WTC11 (cell line): Measurements from ENCODE around the gene ANKRD49. TPM values are rescaled to one million over a fixed set of nuclear protein-coding genes. Genes with fewer than 3 reads are reported as not detected.
A peak's percentile ranks its signal among the peaks of the same experiment; 100 is the strongest.

Experiments
- ATAC-seq: fragments of 200-7000 bp; cut with Tn5 transposase; 2 replicates; pipeline ENCODE4 v1.10.0; 2021; ENCODE audit warnings: mild to moderate bottlenecking, moderate library complexity
- CTCF ChIA-PET: fragments of 300-600 bp; sonication (Branson Sonifier 250); formaldehyde crosslinking; loops from one replicate; lab custom pipeline; 2021; ENCODE audit warnings: antibody characterized with exemption; lab: Charles Lee
- POLR2A ChIA-PET: fragments of 350-600 bp; sonication (Branson Sonifier 250); formaldehyde crosslinking; loops from one replicate; lab custom pipeline; 2021; ENCODE audit warnings: antibody characterized with exemption; lab: Charles Lee
- DNase-seq: peaks from one replicate; pipeline ENCODE4 v3.0.0; 2021; ENCODE audit warnings: low spot score
- H3K27ac Mint-ChIP-seq: 2 replicates; pipeline ENCODE4 v1.8.0; 2021; ENCODE audit warnings: mixed read lengths
- H3K27me3 Mint-ChIP-seq: 2 replicates; pipeline ENCODE4 v1.8.0; 2021; ENCODE audit warnings: low read depth, mild to moderate bottlenecking, moderate library complexity, mixed read lengths
- H3K36me3 Mint-ChIP-seq: 2 replicates; pipeline ENCODE4 v1.8.0; 2021; ENCODE audit warnings: mixed read lengths
- H3K4me1 Mint-ChIP-seq: 2 replicates; pipeline ENCODE4 v1.8.0; 2022; ENCODE audit warnings: mixed read lengths
- H3K4me3 Mint-ChIP-seq: 2 replicates; pipeline ENCODE4 v1.8.0; 2021; ENCODE audit warnings: mild to moderate bottlenecking, moderate library complexity, mixed read lengths
- H3K9me3 Mint-ChIP-seq: 2 replicates; pipeline ENCODE4 v1.8.0; 2021; ENCODE audit warnings: mixed read lengths
- CTCF ChIP-seq: fragments of 200-600 bp; IDR thresholded peaks from 2 replicates; pipeline ENCODE4 v1.8.0; 2022; ENCODE audit warnings: antibody characterized with exemption
- E2F5 ChIP-seq: sonication (generic); formaldehyde crosslinking; IDR thresholded peaks from 2 replicates; pipeline ENCODE4 v1.8.1; 2022; ENCODE audit warnings: mild to moderate bottlenecking, moderate library complexity, missing genetic modification reagents
- ERG ChIP-seq: fragments of 250-450 bp; sonication (Bioruptor Pico); IDR thresholded peaks from 2 replicates; pipeline ENCODE4 v1.8.0; 2021; ENCODE audit warnings: mild to moderate bottlenecking
- ESRRA ChIP-seq: sonication (generic); formaldehyde crosslinking; IDR thresholded peaks from 2 replicates; pipeline ENCODE4 v1.8.1; 2022; ENCODE audit warnings: mild to moderate bottlenecking, missing genetic modification reagents, borderline replicate concordance
- FOXK1 ChIP-seq: sonication (generic); formaldehyde crosslinking; IDR thresholded peaks from 2 replicates; pipeline ENCODE4 v1.8.0; 2022; ENCODE audit warnings: mild to moderate bottlenecking, moderate library complexity, missing genetic modification reagents
- FOXP4 ChIP-seq: sonication (generic); formaldehyde crosslinking; IDR thresholded peaks from 2 replicates; pipeline ENCODE4 v1.8.0; 2022; ENCODE audit warnings: mild to moderate bottlenecking, missing genetic modification reagents
- HMGA2 ChIP-seq: fragments of 250-450 bp; sonication (Bioruptor Pico); IDR thresholded peaks from 2 replicates; pipeline ENCODE4 v1.4.0; 2021; ENCODE audit warnings: mild to moderate bottlenecking, moderate library complexity
- KAT7 ChIP-seq: sonication (generic); formaldehyde crosslinking; IDR thresholded peaks from 2 replicates; pipeline ENCODE4 v1.8.1; 2023; ENCODE audit warnings: missing genetic modification reagents, mild to moderate bottlenecking, borderline replicate concordance
- MXD4 ChIP-seq: fragments of 250-450 bp; sonication (Bioruptor Pico); IDR thresholded peaks from 2 replicates; pipeline ENCODE4 v1.8.0; 2021; ENCODE audit warnings: mild to moderate bottlenecking, moderate library complexity, borderline replicate concordance
- NFATC4 ChIP-seq: fragments of 250-450 bp; sonication (Bioruptor Pico); IDR thresholded peaks from 2 replicates; pipeline ENCODE4 v1.9.0; 2021; ENCODE audit warnings: mild to moderate bottlenecking
- NFE2L1 ChIP-seq: sonication (generic); formaldehyde crosslinking; IDR thresholded peaks from 2 replicates; pipeline ENCODE4 v1.8.1; 2023; ENCODE audit warnings: missing genetic modification reagents
- PRDM15 ChIP-seq: sonication (generic); formaldehyde crosslinking; IDR thresholded peaks from 2 replicates; pipeline ENCODE4 v1.8.0; 2022; ENCODE audit warnings: missing genetic modification reagents
- TP53 ChIP-seq: sonication (generic); formaldehyde crosslinking; IDR thresholded peaks from 2 replicates; pipeline ENCODE4 v1.8.1; 2023; ENCODE audit warnings: mild to moderate bottlenecking, missing genetic modification reagents
- ZNF263 ChIP-seq: sonication (generic); formaldehyde crosslinking; IDR thresholded peaks from 2 replicates; pipeline ENCODE4 v1.8.1; 2022; ENCODE audit warnings: low read depth, mild to moderate bottlenecking, moderate library complexity, missing genetic modification reagents
- ZNF281 ChIP-seq: sonication (generic); formaldehyde crosslinking; IDR thresholded peaks from 2 replicates; pipeline ENCODE4 v1.8.0; 2023; ENCODE audit warnings: mild to moderate bottlenecking, missing genetic modification reagents
- ZNF396 ChIP-seq: fragments of 250-450 bp; sonication (Bioruptor Pico); IDR thresholded peaks from 2 replicates; pipeline ENCODE4 v1.8.0; 2021; ENCODE audit warnings: mild to moderate bottlenecking, moderate library complexity, borderline replicate concordance
- total RNA-seq: library from RNA; stranded (reverse); gene quantifications from 3 replicates; pipeline ENCODE4 v1.2.3, GENCODE V29; 2021

ANKRD49 gene
- total RNA-seq, 1 experiment from 2014 or later, result 9.5 TPM

GRCh38 chr11:94518300-94518699 lies 24.5 kb downstream of the ANKRD49 start (continued):
- TF ChIP-seq ZNF263 (no peak), PRDM15 (no peak), ZNF396 (no peak), NFATC4 (CRISPR knock-in tag) (no peak), ZNF281 (CRISPR knock-in tag) (no peak), ERG (CRISPR knock-in tag) (no peak), FOXK1 (CRISPR knock-in tag) (no peak), HMGA2 (CRISPR knock-in tag) (no peak), MXD4 (CRISPR knock-in tag) (no peak)

GRCh38 chr11:94519478-94520084 lies 25.8 kb downstream of the ANKRD49 start:
- H3K27me3 Mint-ChIP-seq, result peaks cover 20% of the 10 kb centered on the region
- H3K4me1 Mint-ChIP-seq, result no peaks in the 10 kb centered on the region
- no peak overlapping the region for H3K4me3 Mint-ChIP-seq
- H3K27ac Mint-ChIP-seq, result no peak overlapping the region
- no peak for ATAC-seq
- DNase-seq, result no peak
- ChIA-PET POLR2A (no interaction called here), CTCF (interaction anchor here (1.0 kb wide), 2 partner anchors 24 to 222 kb away, joined by 3 to 4 read pairs; partner anchors contain the start of gene FUT4)
- TF ChIP-seq FOXP4, result no peak
- TF ChIP-seq NFE2L1 (CRISPR knock-in tag), result no peak
- no peak for TF ChIP-seq KAT7 (CRISPR knock-in tag)
- TF ChIP-seq CTCF, result 0 out of 2 replicates have a peak, but pooled peaks have one; percentile 24
- TF ChIP-seq TP53 (CRISPR knock-in tag), result no peak
- TF ChIP-seq ZNF263, result no peak
- TF ChIP-seq ESRRA, result no peak
- TF ChIP-seq E2F5 (CRISPR knock-in tag), result no peak
- H3K36me3 Mint-ChIP-seq, result no peaks in the 10 kb centered on the region
- H3K9me3 Mint-ChIP-seq, result no peaks in the 10 kb centered on the region
